22Rv1 (cell line): ENCODE measurements around the gene RPLP2.

Experiments
- CTCF ChIP-seq: fragments of 450-650 bp; IDR thresholded peaks from 2 replicates; pipeline ENCODE4 v1.5.1; 2017; ENCODE audit warnings: mild to moderate bottlenecking
- ZFX ChIP-seq: fragments of 450-650 bp; IDR thresholded peaks from 2 replicates; pipeline ENCODE4 v1.6.1; 2017; ENCODE audit warnings: antibody characterized with exemption, borderline replicate concordance

GRCh38 chr11:788953-789940, 20.5 kb upstream of the RPLP2 start:
- TF ChIP-seq CTCF (no peak), ZFX (no peak)
